ENCODE measurements around the gene KIF26B.

- no peak for TF ChIP-seq USF2 (IDR thresholded peaks at IDR 0.05; ENCODE audit: low read depth, low read length)
- no peak for TF ChIP-seq CEBPB (IDR thresholded peaks at IDR 0.05; ENCODE audit: low read depth, low read length)
- no peak for TF ChIP-seq POLR2A (IDR thresholded peaks at IDR 0.05; ENCODE audit: low read depth, low read length)
- TF ChIP-seq CTCF (conservative IDR thresholded peaks at IDR 0.05; ENCODE audit: low read depth, low read length) = no peak
These were observed 456.5 kb downstream of the KIF26B start for GRCh38 chr1:245611251-245611650.

Data from IMR-90 (cell line).